Kidney (tissue), 14 donors: Measurements from ENCODE around the gene ZNF454. TPM values are rescaled to one million over a fixed set of nuclear protein-coding genes. Genes with fewer than 3 reads are reported as not detected.

Experiments used
- DNase-seq, 5 donors: peaks; one replicate each; pipeline ENCODE4 v3.0.0-alpha.2; 2013 to 2020
- FAIRE-seq: peaks from 2 replicates; lab custom pipeline; 2012; peaks lifted over from hg19 to GRCh38; lab: Jason Lieb, UNC
- H3K27ac ChIP-seq, 2 donors: one replicate each; pipeline ENCODE4 v1.7.0; 2013; ENCODE audit warnings: low read depth in 2 of 2, low read length in 2 of 2, inconsistent platforms in 1 of 2
- H3K27me3 ChIP-seq: one replicate; pipeline ENCODE4 v1.7.1; 2013; ENCODE audit warnings: low read length, inconsistent platforms; ENCODE audit not compliant: control insufficient read depth, insufficient read depth
- H3K36me3 ChIP-seq, 3 donors: one replicate each; pipeline versions ENCODE4 v1.7.0 to v1.7.1; 2013; ENCODE audit warnings: low read length in 3 of 3, control low read depth in 1 of 3, inconsistent platforms in 1 of 3; ENCODE audit not compliant: insufficient read depth in 3 of 3, control insufficient read depth in 2 of 3
- H3K4me1 ChIP-seq, 3 donors: one replicate each; pipeline versions ENCODE4 v1.7.0 to v1.7.1; 2013; ENCODE audit warnings: low read length in 3 of 3, inconsistent platforms in 1 of 3, low read depth in 1 of 3; ENCODE audit not compliant: control insufficient read depth in 2 of 3, insufficient read depth in 2 of 3
- H3K4me3 ChIP-seq, 3 donors: one replicate each; pipeline versions ENCODE4 v1.7.0 to v1.8.1; 2013; ENCODE audit warnings: low read length in 3 of 3, control low read depth in 1 of 3, inconsistent platforms in 1 of 3
- H3K9ac ChIP-seq, 3 donors: one replicate each; pipeline versions ENCODE4 v1.7.0 to v1.7.1; 2013; ENCODE audit warnings: low read length in 3 of 3, control low read depth in 1 of 3, inconsistent platforms in 1 of 3
- H3K9me3 ChIP-seq, 3 donors: one replicate each; pipeline versions ENCODE4 v1.7.0 to v1.7.1; 2013; ENCODE audit warnings: low read length in 3 of 3, control low read depth in 1 of 3, inconsistent platforms in 1 of 3; ENCODE audit not compliant: control insufficient read depth in 2 of 3, insufficient read depth in 1 of 3
- CTCF ChIP-seq: IDR thresholded peaks from 3 replicates; pipeline ENCODE4 v1.5.1; 2012; ENCODE audit warnings: mild to moderate bottlenecking, moderate library complexity, borderline replicate concordance; ENCODE audit not compliant: insufficient read depth; ENCODE audit errors: extremely low read depth
- intact Hi-C: fragments of 100-400 bp; cut with DNase I; formaldehyde crosslinking; loops from one replicate; pipeline ENCODE4 v1.11.1; 2022
- polyA plus RNA-seq: library from polyadenylated mRNA; stranded (reverse); fragments of 350-450 nt; fragmentation: Illumina TruSeq; extraction: RNeasy Lipid Tissue Mini Kit (QIAGEN cat#74804); gene quantifications from one replicate; pipeline ENCODE4 v1.2.3, GENCODE V29; 2014; ENCODE audit warnings: low read depth, low replicate concordance; ENCODE audit not compliant: insufficient read depth
- total RNA-seq: library from RNA; stranded (reverse); fragmentation: NEBNext Ultra II Directional; extraction: Animal tissue kit (Norgen Biotek cat#: 25700); gene quantifications from one replicate; pipeline ENCODE4 v1.2.1, GENCODE V29; 2021
- donor health status: control.
- donor health status: control.
- donor health status: control.
- donor health status: control.
- donor health status: control.
- donor health status: DM: yes; HTN: yes; CAD: no.
- donor health status: Normal renal cell carcinoma (clear cell type).

Gene ZNF454
- total and polyA plus RNA-seq, 2 donors from 2014 or later: 0.77 to 4.2 TPM

- peaks cover 0 to 3% (median 2%) of the 10 kb centered on the region in 3 donors for H3K4me1 ChIP-seq
- H3K4me3 ChIP-seq: peak overlapping the region; percentile 84 to 93 (median 86)
- TF ChIP-seq CTCF: no peak
- H3K27me3 ChIP-seq: no peaks in the 10 kb centered on the region
- H3K36me3 ChIP-seq: peaks cover 0 to 3% (median 0%) of the 10 kb centered on the region in 3 donors
- no peak overlapping the region for H3K27ac ChIP-seq
- H3K9ac ChIP-seq: peak overlapping the region; percentile 29 to 77 (median 45)
- intact Hi-C loops: no loop called here
- FAIRE-seq (no peak), DNase-seq (peak in 1 of 5 donors; percentile 73)
- H3K9me3 ChIP-seq: peaks cover 7 to 70% (median 19%) of the 10 kb centered on the region in 3 donors
Measured at GRCh38 chr5:178941361-178941760, 363 bp downstream of the ZNF454 start.

- no peak overlapping the region for H3K9ac ChIP-seq
- no peak for TF ChIP-seq CTCF
- H3K36me3 ChIP-seq: peaks cover 2 to 11% (median 6%) of the 10 kb centered on the region in 3 donors
- H3K4me3 ChIP-seq: peak overlapping the region in 2 of 3 donors; percentile 19 to 30
- no peaks in the 10 kb centered on the region for H3K4me1 ChIP-seq
- H3K9me3 ChIP-seq: peaks cover 7 to 81% (median 47%) of the 10 kb centered on the region in 3 donors
- no peak overlapping the region for H3K27ac ChIP-seq
- no peaks in the 10 kb centered on the region for H3K27me3 ChIP-seq
- intact Hi-C loops: no loop called here
- DNase-seq: no peak
- no peak for FAIRE-seq
Measured at GRCh38 chr5:178965465-178966055, 24.6 kb downstream of the ZNF454 start.

- TF ChIP-seq CTCF: no peak
- intact Hi-C loops: no loop called here
- Histone ChIP-seq H3K36me3 (no peaks in the 10 kb centered on the region), H3K9ac (no peak overlapping the region), H3K27ac (no peak overlapping the region), H3K9me3 (peaks cover 2 to 60% (median 18%) of the 10 kb centered on the region in 3 donors), H3K27me3 (no peaks in the 10 kb centered on the region), H3K4me1 (no peaks in the 10 kb centered on the region), H3K4me3 (no peak overlapping the region)
- no peak for DNase-seq
- FAIRE-seq: no peak
Measured at GRCh38 chr5:178981381-178981780, 40.4 kb downstream of the ZNF454 start.
